ENCODE results near the gene PLSCR1. TPM values are rescaled to one million over a fixed set of nuclear protein-coding genes. Genes with fewer than 3 reads are reported as not detected.

Gene PLSCR1
- polyA plus RNA-seq, 1 donor from 2014 or later = 0.78 TPM

GRCh38 chr3:146577662-146578061, 33.3 kb upstream of the PLSCR1 start:
- Histone ChIP-seq H3K9me3 (ENCODE audit: low read length) (no peaks in the 10 kb centered on the region), H3K4me3 (ENCODE audit: low read length) (no peak overlapping the region), H3K9ac (ENCODE audit: low read length) (no peak overlapping the region), H3K27ac (ENCODE audit: low read length) (no peak overlapping the region), H3K9me2 (ENCODE audit: insufficient read depth, low read length) (no peaks in the 10 kb centered on the region), H4K20me1 (ENCODE audit: insufficient read depth) (no peaks in the 10 kb centered on the region), H3F3A (ENCODE audit: insufficient read depth, low read length, poor library complexity, severe bottlenecking) (no peaks in the 10 kb centered on the region), H3K36me3 (ENCODE audit: insufficient read depth, low read length) (no peaks in the 10 kb centered on the region), H3K27me3 (ENCODE audit: insufficient read depth, low read depth, low read length) (no peaks in the 10 kb centered on the region), H3K79me2 (replicated peaks; ENCODE audit: insufficient read depth, low read length) (no peaks in the 10 kb centered on the region), H2AFZ (ENCODE audit: low read depth, low read length) (no peak overlapping the region), H3K4me2 (ENCODE audit: low read length) (no peak overlapping the region)
- TF ChIP-seq RAD21 (conservative IDR thresholded peaks at IDR 0.05) = peak; percentile 89
- TF ChIP-seq EP300 (conservative IDR thresholded peaks at IDR 0.05; ENCODE audit: poor library complexity, severe bottlenecking) = no peak
- no peak for TF ChIP-seq MXI1 (conservative IDR thresholded peaks at IDR 0.05; ENCODE audit: poor library complexity, severe bottlenecking)
- TF ChIP-seq EZH2 (IDR thresholded peaks at IDR 0.05; ENCODE audit: borderline replicate concordance, insufficient read depth, low read length, poor library complexity, severe bottlenecking) = no peak
- peak; percentile 89 for TF ChIP-seq SMC3 (conservative IDR thresholded peaks at IDR 0.05; ENCODE audit: poor library complexity)
- TF ChIP-seq, protein P1, sequence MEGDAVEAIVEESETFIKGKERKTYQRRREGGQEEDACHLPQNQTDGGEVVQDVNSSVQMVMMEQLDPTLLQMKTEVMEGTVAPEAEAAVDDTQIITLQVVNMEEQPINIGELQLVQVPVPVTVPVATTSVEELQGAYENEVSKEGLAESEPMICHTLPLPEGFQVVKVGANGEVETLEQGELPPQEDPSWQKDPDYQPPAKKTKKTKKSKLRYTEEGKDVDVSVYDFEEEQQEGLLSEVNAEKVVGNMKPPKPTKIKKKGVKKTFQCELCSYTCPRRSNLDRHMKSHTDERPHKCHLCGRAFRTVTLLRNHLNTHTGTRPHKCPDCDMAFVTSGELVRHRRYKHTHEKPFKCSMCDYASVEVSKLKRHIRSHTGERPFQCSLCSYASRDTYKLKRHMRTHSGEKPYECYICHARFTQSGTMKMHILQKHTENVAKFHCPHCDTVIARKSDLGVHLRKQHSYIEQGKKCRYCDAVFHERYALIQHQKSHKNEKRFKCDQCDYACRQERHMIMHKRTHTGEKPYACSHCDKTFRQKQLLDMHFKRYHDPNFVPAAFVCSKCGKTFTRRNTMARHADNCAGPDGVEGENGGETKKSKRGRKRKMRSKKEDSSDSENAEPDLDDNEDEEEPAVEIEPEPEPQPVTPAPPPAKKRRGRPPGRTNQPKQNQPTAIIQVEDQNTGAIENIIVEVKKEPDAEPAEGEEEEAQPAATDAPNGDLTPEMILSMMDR (IDR thresholded peaks at IDR 0.05; ENCODE audit: poor library complexity, severe bottlenecking) = peak; percentile 79
- no peak for TF ChIP-seq TAF1 (IDR thresholded peaks at IDR 0.05; ENCODE audit: low read depth)
- TF ChIP-seq POLR2AphosphoS5 (IDR thresholded peaks at IDR 0.05) = no peak
- TF ChIP-seq, protein P2, sequence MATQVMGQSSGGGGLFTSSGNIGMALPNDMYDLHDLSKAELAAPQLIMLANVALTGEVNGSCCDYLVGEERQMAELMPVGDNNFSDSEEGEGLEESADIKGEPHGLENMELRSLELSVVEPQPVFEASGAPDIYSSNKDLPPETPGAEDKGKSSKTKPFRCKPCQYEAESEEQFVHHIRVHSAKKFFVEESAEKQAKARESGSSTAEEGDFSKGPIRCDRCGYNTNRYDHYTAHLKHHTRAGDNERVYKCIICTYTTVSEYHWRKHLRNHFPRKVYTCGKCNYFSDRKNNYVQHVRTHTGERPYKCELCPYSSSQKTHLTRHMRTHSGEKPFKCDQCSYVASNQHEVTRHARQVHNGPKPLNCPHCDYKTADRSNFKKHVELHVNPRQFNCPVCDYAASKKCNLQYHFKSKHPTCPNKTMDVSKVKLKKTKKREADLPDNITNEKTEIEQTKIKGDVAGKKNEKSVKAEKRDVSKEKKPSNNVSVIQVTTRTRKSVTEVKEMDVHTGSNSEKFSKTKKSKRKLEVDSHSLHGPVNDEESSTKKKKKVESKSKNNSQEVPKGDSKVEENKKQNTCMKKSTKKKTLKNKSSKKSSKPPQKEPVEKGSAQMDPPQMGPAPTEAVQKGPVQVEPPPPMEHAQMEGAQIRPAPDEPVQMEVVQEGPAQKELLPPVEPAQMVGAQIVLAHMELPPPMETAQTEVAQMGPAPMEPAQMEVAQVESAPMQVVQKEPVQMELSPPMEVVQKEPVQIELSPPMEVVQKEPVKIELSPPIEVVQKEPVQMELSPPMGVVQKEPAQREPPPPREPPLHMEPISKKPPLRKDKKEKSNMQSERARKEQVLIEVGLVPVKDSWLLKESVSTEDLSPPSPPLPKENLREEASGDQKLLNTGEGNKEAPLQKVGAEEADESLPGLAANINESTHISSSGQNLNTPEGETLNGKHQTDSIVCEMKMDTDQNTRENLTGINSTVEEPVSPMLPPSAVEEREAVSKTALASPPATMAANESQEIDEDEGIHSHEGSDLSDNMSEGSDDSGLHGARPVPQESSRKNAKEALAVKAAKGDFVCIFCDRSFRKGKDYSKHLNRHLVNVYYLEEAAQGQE (IDR thresholded peaks at IDR 0.05; ENCODE audit: borderline replicate concordance) = no peak

DNA sequence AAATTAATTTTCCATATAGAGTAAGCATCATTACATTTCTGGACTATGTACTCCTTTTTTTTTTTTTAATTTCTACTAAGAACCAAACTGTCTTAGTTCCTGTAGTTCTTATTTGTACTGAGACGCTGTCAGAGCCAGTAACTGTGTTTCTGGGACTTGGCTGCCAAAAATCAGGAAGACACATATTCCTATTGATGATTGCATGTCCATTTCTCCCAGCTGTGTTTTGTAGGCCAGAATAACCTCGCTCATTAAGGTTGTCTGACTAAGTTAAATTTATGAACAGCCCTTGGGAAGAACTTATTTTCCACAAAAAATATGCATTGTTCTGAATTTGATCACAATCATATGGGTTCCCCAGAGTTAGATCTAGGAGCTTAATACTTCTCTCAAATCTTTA, 31.2 kb upstream of the PLSCR1 start:
- Histone ChIP-seq H3K9me2 (ENCODE audit: insufficient read depth, low read length) (no peaks in the 10 kb centered on the region), H3K27ac (ENCODE audit: low read length) (no peak overlapping the region), H3K9me3 (ENCODE audit: low read length) (no peaks in the 10 kb centered on the region), H2AFZ (ENCODE audit: low read depth, low read length) (no peak overlapping the region), H3F3A (ENCODE audit: insufficient read depth, low read length, poor library complexity, severe bottlenecking) (no peaks in the 10 kb centered on the region), H3K9ac (ENCODE audit: low read length) (no peak overlapping the region), H3K79me2 (replicated peaks; ENCODE audit: insufficient read depth, low read length) (no peaks in the 10 kb centered on the region), H4K20me1 (ENCODE audit: insufficient read depth) (no peaks in the 10 kb centered on the region), H3K27me3 (ENCODE audit: insufficient read depth, low read depth, low read length) (no peaks in the 10 kb centered on the region), H3K4me3 (ENCODE audit: low read length) (no peak overlapping the region), H3K36me3 (ENCODE audit: insufficient read depth, low read length) (no peaks in the 10 kb centered on the region), H3K4me2 (ENCODE audit: low read length) (no peak overlapping the region)
- TF ChIP-seq RAD21 (conservative IDR thresholded peaks at IDR 0.05) (no peak), TAF1 (IDR thresholded peaks at IDR 0.05; ENCODE audit: low read depth) (no peak), EP300 (conservative IDR thresholded peaks at IDR 0.05; ENCODE audit: poor library complexity, severe bottlenecking) (no peak)
- TF ChIP-seq, protein P2 (IDR thresholded peaks at IDR 0.05; ENCODE audit: borderline replicate concordance) = no peak
- TF ChIP-seq, protein P1 (IDR thresholded peaks at IDR 0.05; ENCODE audit: poor library complexity, severe bottlenecking) = no peak

Measured in neural cell (in vitro differentiated cells).